ENCODE results near the gene TEAD1. TPM values are rescaled to one million over a fixed set of nuclear protein-coding genes. Genes with fewer than 3 reads are reported as not detected.

TEAD1 gene
- polyA plus RNA-seq, 1 experiment, result 79.2 TPM

DNA sequence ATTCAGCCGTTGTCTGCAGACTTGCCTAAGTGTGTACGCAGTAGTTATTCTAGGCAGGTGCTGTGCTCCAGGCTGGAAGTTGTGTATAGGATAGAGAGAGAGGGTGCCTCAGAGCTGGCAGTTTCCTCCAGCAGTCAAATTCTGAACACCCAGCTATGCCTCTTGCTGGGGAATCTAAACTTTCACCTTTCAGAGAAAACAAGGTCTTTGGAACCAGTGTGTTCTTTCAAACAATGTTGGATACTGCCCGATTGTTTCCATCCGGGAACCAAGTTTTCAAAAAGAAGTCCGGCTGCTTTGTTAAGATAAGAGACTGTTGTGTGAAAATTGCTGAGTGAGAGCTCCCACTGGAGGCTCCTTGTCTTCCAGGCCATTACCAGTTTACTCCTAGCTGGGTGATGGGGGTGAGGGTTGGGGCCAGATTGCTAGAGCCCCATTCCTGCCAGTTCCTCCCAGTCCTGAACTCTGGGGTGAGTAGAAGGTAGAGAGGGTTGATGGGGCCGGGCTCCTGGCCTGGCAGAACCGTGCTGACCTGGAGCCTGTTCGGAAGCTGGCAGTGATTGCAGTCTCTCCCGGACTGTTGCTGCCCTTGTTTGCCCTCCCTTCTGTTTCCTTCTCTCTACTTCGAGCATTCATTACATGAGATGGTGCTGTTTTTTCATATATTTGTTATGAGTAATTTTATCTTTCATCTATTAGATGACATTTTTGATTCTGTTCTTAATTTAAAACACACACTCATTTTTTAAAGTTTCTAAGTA lies 150.2 kb downstream of the TEAD1 start:
- Histone ChIP-seq H3K4me3 (ENCODE audit: low read depth, low read length) (no peak overlapping the region), H3K36me3 (ENCODE audit: control insufficient read depth, insufficient read depth, low read length) (no peaks in the 10 kb centered on the region; the same call in 1 of the 2 replicates), H3K27me3 (ENCODE audit: control insufficient read depth, insufficient read depth, low read length) (no peaks in the 10 kb centered on the region)
- ChIA-PET CTCF (interaction anchor here (0.6 kb wide), 1 partner anchor 449 kb away, joined by 3 read pairs; no protein-coding TSS in a partner anchor), POLR2A (no interaction called here)
- no peak for DNase-seq (ENCODE audit: low read depth)
- no peak for TF ChIP-seq CTCF (IDR thresholded peaks at IDR 0.05; ENCODE audit: insufficient read depth, low read depth, low read length)

- Histone ChIP-seq H3K4me3 (ENCODE audit: low read depth, low read length) (no peak overlapping the region), H3K36me3 (ENCODE audit: control insufficient read depth, insufficient read depth, low read length) (no peaks in the 10 kb centered on the region; the same call in 1 of the 2 replicates), H3K27me3 (ENCODE audit: control insufficient read depth, insufficient read depth, low read length) (no peaks in the 10 kb centered on the region)
- ChIA-PET CTCF (no interaction called here), POLR2A (no interaction called here)
- DNase-seq (ENCODE audit: low read depth), result no peak
- TF ChIP-seq CTCF (IDR thresholded peaks at IDR 0.05; ENCODE audit: insufficient read depth, low read depth, low read length), result no peak
These were observed 152.2 kb downstream of the TEAD1 start for GRCh38 chr11:12826441-12826840.

GRCh38 chr11:12827369-12827768 lies 153.1 kb downstream of the TEAD1 start:
- Histone ChIP-seq H3K4me3 (ENCODE audit: low read depth, low read length) (no peak overlapping the region), H3K36me3 (ENCODE audit: control insufficient read depth, insufficient read depth, low read length) (no peaks in the 10 kb centered on the region; the same call in 1 of the 2 replicates), H3K27me3 (ENCODE audit: control insufficient read depth, insufficient read depth, low read length) (no peaks in the 10 kb centered on the region)
- ChIA-PET CTCF (no interaction called here), POLR2A (no interaction called here)
- DNase-seq (ENCODE audit: low read depth), result no peak
- no peak for TF ChIP-seq CTCF (IDR thresholded peaks at IDR 0.05; ENCODE audit: insufficient read depth, low read depth, low read length)

- DNase-seq (ENCODE audit: low read depth), result no peak
- ChIA-PET CTCF (no interaction called here), POLR2A (no interaction called here)
- Histone ChIP-seq H3K36me3 (ENCODE audit: control insufficient read depth, insufficient read depth, low read length) (no peaks in the 10 kb centered on the region; the same call in 1 of the 2 replicates), H3K4me3 (ENCODE audit: low read depth, low read length) (peak overlapping the region; percentile 39), H3K27me3 (ENCODE audit: control insufficient read depth, insufficient read depth, low read length) (no peaks in the 10 kb centered on the region)
- TF ChIP-seq CTCF (IDR thresholded peaks at IDR 0.05; ENCODE audit: insufficient read depth, low read depth, low read length), result no peak
These were observed 153.9 kb downstream of the TEAD1 start for GRCh38 chr11:12827929-12828812.

DNA sequence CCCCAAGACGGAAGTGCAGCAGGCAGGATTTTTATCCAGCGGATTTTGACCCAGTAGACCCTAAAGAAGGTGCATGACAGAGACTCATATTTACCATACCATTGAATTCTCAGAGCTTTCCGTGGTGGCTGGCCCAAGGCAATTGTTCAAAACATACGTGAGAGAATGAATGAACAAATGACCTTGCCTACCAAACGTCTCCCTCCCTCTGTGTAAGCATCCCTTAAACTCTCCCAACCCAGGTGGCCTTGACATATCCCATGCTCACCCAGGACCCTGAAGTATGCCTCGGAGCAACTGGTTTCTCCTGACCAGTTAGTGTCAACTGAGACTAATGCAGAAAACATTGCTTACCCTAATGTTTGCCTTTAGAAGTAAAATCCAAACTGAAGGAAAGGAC lies 154.9 kb downstream of the TEAD1 start:
- H3K4me3 ChIP-seq (ENCODE audit: low read depth, low read length), result no peak overlapping the region
- ChIA-PET CTCF (no interaction called here), POLR2A (no interaction called here)
- no peaks in the 10 kb centered on the region for H3K36me3 ChIP-seq (ENCODE audit: control insufficient read depth, insufficient read depth, low read length)
- no peaks in the 10 kb centered on the region for H3K27me3 ChIP-seq (ENCODE audit: control insufficient read depth, insufficient read depth, low read length)
- TF ChIP-seq CTCF (IDR thresholded peaks at IDR 0.05; ENCODE audit: insufficient read depth, low read depth, low read length), result no peak
- DNase-seq (ENCODE audit: low read depth), result no peak

All from BJ (cell line).